NB4 (cell line): ENCODE results near the gene PRR7.
A peak's percentile ranks its signal among the peaks of the same experiment; 100 is the strongest.

Experiments used
- DNase-seq: peaks from one replicate; pipeline ENCODE4 v3.0.0; 2010; ENCODE audit warnings: low read depth
- H3K4me3 ChIP-seq: one replicate; pipeline ENCODE4 v1.5.1; 2011; ENCODE audit warnings: mild to moderate bottlenecking, low read depth, low read length, moderate library complexity
- MAX ChIP-seq: IDR thresholded peaks from 2 replicates; pipeline ENCODE4 v1.6.1; 2011; ENCODE audit warnings: low read depth, low read length
- MYC ChIP-seq: IDR thresholded peaks from 2 replicates; pipeline ENCODE4 v1.6.1; 2011; ENCODE audit warnings: low read depth, low read length
- POLR2A ChIP-seq: IDR thresholded peaks from 2 replicates; pipeline ENCODE4 v1.6.1; 2011; ENCODE audit warnings: mild to moderate bottlenecking; ENCODE audit not compliant: insufficient read length; ENCODE audit errors: extremely low read depth
- TF ChIP-seq, protein P1 (sequence below): IDR thresholded peaks from one replicate; pipeline ENCODE4 v1.5.1; 2012; ENCODE audit warnings: low read depth, low read length

PRR7 gene

DNA sequence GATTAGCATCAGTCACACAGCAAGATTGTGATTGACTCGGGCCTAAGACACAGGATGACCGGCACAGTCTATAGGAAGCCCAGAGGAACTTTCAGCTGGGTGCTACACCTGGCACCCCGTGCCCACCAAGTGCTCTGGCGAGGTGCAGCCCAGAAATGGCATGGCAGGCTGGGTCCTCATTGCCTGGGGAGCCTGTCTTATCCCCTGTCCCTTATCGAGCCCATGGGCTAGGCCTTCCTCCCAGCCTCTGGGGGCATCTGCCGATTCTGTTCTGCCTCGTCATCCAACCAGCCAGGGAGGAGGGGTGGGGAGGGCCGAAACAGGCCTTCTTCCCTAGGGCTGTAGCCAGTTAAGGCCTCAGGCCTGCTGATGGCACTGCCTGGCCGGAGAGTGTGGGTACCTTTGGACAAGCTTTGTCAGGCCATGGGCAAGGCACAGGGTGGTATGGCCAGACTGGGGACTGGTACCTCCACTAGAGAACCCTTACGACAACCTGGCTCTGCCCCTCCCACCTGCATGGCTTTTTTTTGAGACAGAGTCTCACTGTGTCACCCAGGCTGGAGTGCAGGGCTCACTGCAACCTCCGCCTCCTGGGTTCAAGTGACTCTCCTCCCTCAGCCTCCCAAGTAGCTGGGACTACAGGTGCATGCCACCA is 18.6 kb upstream of the PRR7 start:
- peak; percentile 75 for DNase-seq
- peak overlapping the region; percentile 96 for H3K4me3 ChIP-seq
- no peak for TF ChIP-seq POLR2A
- TF ChIP-seq, protein P1, sequence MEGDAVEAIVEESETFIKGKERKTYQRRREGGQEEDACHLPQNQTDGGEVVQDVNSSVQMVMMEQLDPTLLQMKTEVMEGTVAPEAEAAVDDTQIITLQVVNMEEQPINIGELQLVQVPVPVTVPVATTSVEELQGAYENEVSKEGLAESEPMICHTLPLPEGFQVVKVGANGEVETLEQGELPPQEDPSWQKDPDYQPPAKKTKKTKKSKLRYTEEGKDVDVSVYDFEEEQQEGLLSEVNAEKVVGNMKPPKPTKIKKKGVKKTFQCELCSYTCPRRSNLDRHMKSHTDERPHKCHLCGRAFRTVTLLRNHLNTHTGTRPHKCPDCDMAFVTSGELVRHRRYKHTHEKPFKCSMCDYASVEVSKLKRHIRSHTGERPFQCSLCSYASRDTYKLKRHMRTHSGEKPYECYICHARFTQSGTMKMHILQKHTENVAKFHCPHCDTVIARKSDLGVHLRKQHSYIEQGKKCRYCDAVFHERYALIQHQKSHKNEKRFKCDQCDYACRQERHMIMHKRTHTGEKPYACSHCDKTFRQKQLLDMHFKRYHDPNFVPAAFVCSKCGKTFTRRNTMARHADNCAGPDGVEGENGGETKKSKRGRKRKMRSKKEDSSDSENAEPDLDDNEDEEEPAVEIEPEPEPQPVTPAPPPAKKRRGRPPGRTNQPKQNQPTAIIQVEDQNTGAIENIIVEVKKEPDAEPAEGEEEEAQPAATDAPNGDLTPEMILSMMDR = no peak
- TF ChIP-seq MYC = no peak
- no peak for TF ChIP-seq MAX

DNA sequence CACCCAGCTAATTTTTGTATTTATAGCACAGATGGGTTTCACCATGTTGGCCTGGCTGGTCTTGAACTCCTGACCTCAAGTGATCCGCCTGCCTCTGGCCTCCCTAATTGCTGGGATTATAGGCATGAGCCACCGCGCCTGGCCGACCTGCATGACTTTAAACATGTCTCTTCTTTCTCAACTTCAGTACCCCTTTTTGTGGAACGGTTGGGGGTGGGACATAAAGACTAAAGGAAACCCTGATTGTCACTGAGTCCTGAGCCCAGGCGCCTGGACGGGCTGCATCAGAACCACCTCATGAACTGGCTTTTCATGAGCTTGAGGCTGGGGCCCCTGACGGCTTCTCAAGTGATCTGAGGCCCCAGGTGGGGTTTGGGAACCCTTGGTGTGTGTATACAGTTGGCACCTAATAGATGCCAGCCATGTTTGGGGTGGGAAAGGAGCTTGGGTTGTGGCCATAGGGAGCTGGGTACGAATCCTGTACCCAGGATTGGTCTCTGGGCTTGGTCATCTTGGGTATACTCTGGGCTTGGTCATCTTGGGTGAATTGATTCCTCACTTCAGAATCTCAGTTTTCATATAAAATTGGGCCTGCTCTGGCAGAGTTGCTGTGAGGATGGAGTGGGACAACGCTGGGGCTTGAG is 17.9 kb upstream of the PRR7 start:
- no peak for TF ChIP-seq POLR2A
- no peak for TF ChIP-seq MAX
- TF ChIP-seq MYC = no peak
- TF ChIP-seq, protein P1 = no peak
- DNase-seq = no peak
- peak overlapping the region; percentile 96 for H3K4me3 ChIP-seq

DNA sequence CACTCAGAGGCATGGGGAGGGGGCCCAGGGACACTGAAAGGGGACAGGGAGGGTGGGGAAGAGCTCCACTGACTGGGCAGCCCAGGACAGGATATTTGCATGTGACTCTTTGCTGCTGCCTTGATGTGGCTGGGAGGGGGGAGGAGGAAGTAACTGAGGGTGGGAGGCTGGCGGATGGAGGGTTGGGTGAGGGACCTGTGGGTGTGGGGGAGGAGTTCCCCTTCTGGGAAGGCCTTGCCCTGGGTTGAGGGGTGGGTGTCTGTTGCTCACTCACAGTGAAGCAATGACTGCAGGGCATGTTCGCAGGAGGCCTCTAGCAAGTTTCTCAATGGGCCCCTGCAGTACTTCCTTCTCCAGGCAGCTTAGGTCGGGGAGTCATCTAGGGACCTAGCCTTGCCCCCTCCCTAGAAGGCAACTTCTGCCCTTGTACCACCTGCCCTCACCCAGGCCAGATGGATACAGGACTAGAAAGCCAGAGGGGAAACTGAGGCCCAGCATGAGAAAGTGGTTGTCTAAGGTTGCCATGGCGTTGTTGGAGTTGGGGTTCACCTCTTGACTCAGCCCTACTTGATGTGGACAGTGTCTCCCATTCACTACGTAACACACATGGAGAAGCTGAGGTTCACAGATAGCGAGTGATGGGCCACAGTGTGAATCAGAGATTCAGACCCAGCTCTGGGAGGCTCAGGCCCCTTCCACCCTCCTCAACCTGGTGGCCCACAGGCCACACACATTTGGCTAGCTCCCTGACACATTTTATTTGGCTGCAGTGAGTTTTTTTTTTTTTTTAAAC is 17.2 kb upstream of the PRR7 start:
- H3K4me3 ChIP-seq = peak overlapping the region; percentile 96
- DNase-seq = peak; percentile 99
- TF ChIP-seq MYC (peak; percentile 76), MAX (peak; percentile 82), POLR2A (no peak)
- TF ChIP-seq, protein P1 = no peak

- H3K4me3 ChIP-seq = peak overlapping the region; percentile 55
- DNase-seq = no peak
- no peak for TF ChIP-seq MYC
- TF ChIP-seq POLR2A = no peak
- TF ChIP-seq MAX = no peak
- TF ChIP-seq, protein P1 = no peak
Measured at GRCh38 chr5:177430140-177430951, 16.3 kb upstream of the PRR7 start.

GRCh38 chr5:177430972-177431316 is 15.7 kb upstream of the PRR7 start:
- no peak for DNase-seq
- no peak overlapping the region for H3K4me3 ChIP-seq
- TF ChIP-seq MYC = no peak
- TF ChIP-seq, protein P1 = no peak
- TF ChIP-seq MAX = no peak
- no peak for TF ChIP-seq POLR2A
